Duodenal mucosa (tissue), 2 donors: ENCODE data around the gene RHOH.
A peak's percentile ranks its signal among the peaks of the same experiment; 100 is the strongest.

Experiments used
- H3K27ac ChIP-seq: one replicate; pipeline ENCODE4 v1.7.0; 2013; ENCODE audit warnings: low read depth, low read length
- H3K27me3 ChIP-seq, 2 donors: one replicate each; pipeline ENCODE4 v1.7.0; 2013; ENCODE audit warnings: low read length in 2 of 2, control low read depth in 1 of 2; ENCODE audit not compliant: insufficient read depth in 2 of 2, control insufficient read depth in 1 of 2
- H3K36me3 ChIP-seq, 2 donors: one replicate each; pipeline ENCODE4 v1.7.0; 2013; ENCODE audit warnings: low read length in 2 of 2, control low read depth in 1 of 2; ENCODE audit not compliant: insufficient read depth in 2 of 2, control insufficient read depth in 1 of 2
- H3K4me1 ChIP-seq, 2 donors: one replicate each; pipeline ENCODE4 v1.7.0; 2013; ENCODE audit warnings: low read length in 2 of 2, control low read depth in 1 of 2; ENCODE audit not compliant: insufficient read depth in 2 of 2, control insufficient read depth in 1 of 2
- H3K4me3 ChIP-seq, 2 donors: one replicate each; pipeline ENCODE4 v1.7.0; 2013; ENCODE audit warnings: low read length in 2 of 2, low read depth in 1 of 2
- H3K9ac ChIP-seq, 2 donors: one replicate each; pipeline ENCODE4 v1.7.0; 2013; ENCODE audit warnings: low read length in 2 of 2, low read depth in 1 of 2
- H3K9me3 ChIP-seq, 2 donors: one replicate each; pipeline ENCODE4 v1.7.0; 2013; ENCODE audit warnings: low read length in 2 of 2, control low read depth in 1 of 2; ENCODE audit not compliant: control insufficient read depth in 1 of 2

Gene RHOH

DNA sequence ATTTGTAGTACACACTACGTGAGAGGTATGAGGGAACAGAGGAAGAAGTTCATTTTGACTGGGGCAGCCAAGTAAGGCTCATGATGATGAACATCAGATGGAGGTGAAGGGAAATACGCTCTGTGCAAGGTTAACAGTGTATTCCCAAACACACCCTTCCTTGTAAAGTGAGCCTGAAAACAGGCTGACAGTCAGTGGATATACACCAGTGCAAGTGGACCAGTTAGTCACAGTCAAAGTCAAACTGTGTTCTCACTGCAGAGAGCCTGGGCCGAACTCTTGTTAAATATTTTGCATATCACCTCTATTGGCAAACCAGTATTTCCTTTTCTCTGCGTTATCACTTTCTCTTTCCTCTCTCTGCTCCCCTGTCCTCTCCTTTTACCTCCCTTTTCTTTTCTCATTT, 23.4 kb upstream of the RHOH start:
- H3K4me3 ChIP-seq = no peak overlapping the region
- H3K27me3 ChIP-seq = no peaks in the 10 kb centered on the region
- H3K27ac ChIP-seq = no peak overlapping the region
- H3K9me3 ChIP-seq = no peaks in the 10 kb centered on the region
- H3K9ac ChIP-seq = no peak overlapping the region
- peaks cover 0 to 4% of the 10 kb centered on the region in 2 donors for H3K4me1 ChIP-seq
- H3K36me3 ChIP-seq = no peaks in the 10 kb centered on the region

- H3K36me3 ChIP-seq = no peaks in the 10 kb centered on the region
- H3K4me1 ChIP-seq = peaks cover 0 to 4% of the 10 kb centered on the region in 2 donors
- peak overlapping the region; percentile 43 to 60 for H3K4me3 ChIP-seq
- H3K27ac ChIP-seq = no peak overlapping the region
- no peaks in the 10 kb centered on the region for H3K9me3 ChIP-seq
- H3K9ac ChIP-seq = no peak overlapping the region
- H3K27me3 ChIP-seq = no peaks in the 10 kb centered on the region
These were observed 20.2 kb upstream of the RHOH start for GRCh38 chr4:40176602-40177001.

GRCh38 chr4:40177591-40177990, 19.2 kb upstream of the RHOH start:
- Histone ChIP-seq H3K27me3 (no peaks in the 10 kb centered on the region), H3K9me3 (no peaks in the 10 kb centered on the region), H3K4me1 (peaks cover 0 to 4% of the 10 kb centered on the region in 2 donors), H3K4me3 (no peak overlapping the region), H3K27ac (no peak overlapping the region), H3K36me3 (no peaks in the 10 kb centered on the region), H3K9ac (no peak overlapping the region)

DNA sequence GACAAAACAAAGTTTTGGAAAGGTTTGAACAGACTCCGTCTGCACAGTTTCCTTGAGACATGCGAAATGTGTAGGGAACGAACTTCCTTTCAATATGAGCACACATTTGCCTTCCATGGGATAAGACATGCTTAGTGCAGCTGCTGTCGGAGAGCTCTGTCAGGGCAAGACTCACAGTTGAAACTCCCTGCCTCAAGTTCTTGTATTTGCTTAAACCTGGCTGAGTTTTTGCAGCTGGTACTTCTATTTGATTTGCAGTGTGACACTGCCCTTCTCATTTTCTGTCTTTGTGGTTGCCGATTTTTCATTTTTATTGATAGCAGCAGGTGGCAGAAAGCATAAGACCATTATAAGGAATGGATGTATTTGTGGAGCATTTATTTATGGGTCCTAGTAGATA, 18.2 kb upstream of the RHOH start:
- Histone ChIP-seq H3K36me3 (no peaks in the 10 kb centered on the region), H3K27ac (no peak overlapping the region), H3K4me1 (peaks cover 0 to 1% of the 10 kb centered on the region in 2 donors), H3K27me3 (no peaks in the 10 kb centered on the region), H3K9ac (no peak overlapping the region), H3K4me3 (no peak overlapping the region), H3K9me3 (no peaks in the 10 kb centered on the region)

- Histone ChIP-seq H3K27me3 (no peaks in the 10 kb centered on the region), H3K27ac (no peak overlapping the region), H3K36me3 (no peaks in the 10 kb centered on the region), H3K9me3 (no peaks in the 10 kb centered on the region), H3K4me3 (no peak overlapping the region), H3K4me1 (peaks cover 0 to 6% of the 10 kb centered on the region in 2 donors), H3K9ac (no peak overlapping the region)
These were observed 17.5 kb upstream of the RHOH start for GRCh38 chr4:40179360-40179759.

DNA sequence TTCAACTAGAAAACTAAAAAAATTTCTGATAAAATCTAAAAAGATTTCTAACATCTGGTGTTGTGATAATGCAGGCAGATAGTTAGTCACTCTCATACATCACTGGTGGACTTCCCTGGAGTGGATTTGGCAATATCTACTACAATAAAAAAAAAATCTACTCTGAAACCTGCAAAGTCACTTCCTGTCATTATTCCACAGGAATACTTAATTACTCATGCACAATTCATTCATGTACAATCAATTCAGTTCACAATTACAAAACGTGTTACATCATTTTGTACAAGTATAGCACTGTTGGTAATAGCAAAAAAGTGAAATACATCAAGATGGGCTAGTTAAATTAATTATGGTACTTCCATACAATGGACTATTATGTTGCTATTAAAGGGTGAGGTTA, 16.5 kb upstream of the RHOH start:
- no peak overlapping the region for H3K27ac ChIP-seq

DNA sequence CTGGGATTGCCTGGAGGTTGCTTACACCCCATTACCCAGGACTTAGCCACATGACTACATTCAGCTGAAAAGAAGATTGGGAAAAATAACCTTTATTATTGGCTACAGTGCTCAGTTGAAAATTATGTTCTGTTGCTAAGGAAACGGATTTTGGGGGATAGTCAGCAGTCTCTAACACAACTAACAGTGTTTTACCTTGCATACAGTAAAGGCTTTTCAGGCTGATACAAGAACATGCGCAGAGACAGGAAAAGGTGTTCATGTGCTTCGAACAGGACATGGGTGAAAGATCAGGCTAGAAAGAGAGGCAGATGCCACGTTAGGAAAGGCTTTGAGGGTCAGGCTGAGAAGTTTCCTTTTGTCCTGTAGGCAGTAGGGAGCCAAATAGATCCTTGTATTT, 14.8 kb upstream of the RHOH start:
- Histone ChIP-seq H3K4me3 (no peak overlapping the region), H3K27me3 (no peaks in the 10 kb centered on the region), H3K9me3 (no peaks in the 10 kb centered on the region), H3K27ac (no peak overlapping the region), H3K36me3 (no peaks in the 10 kb centered on the region), H3K4me1 (peaks cover 0 to 6% of the 10 kb centered on the region in 2 donors), H3K9ac (no peak overlapping the region)

More for the DNA sequence above, 16.5 kb upstream of the RHOH start:
- peaks cover 0 to 6% of the 10 kb centered on the region in 2 donors for H3K4me1 ChIP-seq
- no peak overlapping the region for H3K9ac ChIP-seq
- no peak overlapping the region for H3K4me3 ChIP-seq
- no peaks in the 10 kb centered on the region for H3K9me3 ChIP-seq
- no peaks in the 10 kb centered on the region for H3K27me3 ChIP-seq
- no peaks in the 10 kb centered on the region for H3K36me3 ChIP-seq

DNA sequence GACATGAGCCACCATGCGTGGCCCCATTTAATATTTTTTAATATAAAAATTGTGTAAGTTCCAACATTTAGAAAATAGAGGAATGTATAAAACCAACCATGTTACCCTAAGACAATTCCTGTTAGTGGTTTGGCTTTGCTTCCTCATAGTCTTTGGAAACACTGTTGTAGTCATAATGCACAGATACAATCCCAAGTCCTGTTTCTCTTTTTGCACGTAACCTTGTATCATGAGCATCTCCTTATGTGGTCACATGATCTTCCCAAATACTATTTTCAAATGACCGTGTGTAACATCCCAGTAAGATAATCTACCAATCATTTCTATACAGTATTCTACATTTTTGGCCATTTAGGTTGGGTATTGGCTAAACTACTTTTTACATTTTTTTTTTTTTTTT, 13.9 kb upstream of the RHOH start:
- H3K4me1 ChIP-seq = peaks cover 0 to 6% of the 10 kb centered on the region in 2 donors

GRCh38 chr4:40183615-40184411, 13.0 kb upstream of the RHOH start:
- no peak overlapping the region for H3K27ac ChIP-seq
- peaks cover 0 to 6% of the 10 kb centered on the region in 2 donors for H3K4me1 ChIP-seq

More for the DNA sequence above, 13.9 kb upstream of the RHOH start:
- Histone ChIP-seq H3K9me3 (no peaks in the 10 kb centered on the region), H3K4me3 (no peak overlapping the region), H3K27ac (no peak overlapping the region), H3K9ac (no peak overlapping the region), H3K36me3 (no peaks in the 10 kb centered on the region), H3K27me3 (no peaks in the 10 kb centered on the region)

DNA sequence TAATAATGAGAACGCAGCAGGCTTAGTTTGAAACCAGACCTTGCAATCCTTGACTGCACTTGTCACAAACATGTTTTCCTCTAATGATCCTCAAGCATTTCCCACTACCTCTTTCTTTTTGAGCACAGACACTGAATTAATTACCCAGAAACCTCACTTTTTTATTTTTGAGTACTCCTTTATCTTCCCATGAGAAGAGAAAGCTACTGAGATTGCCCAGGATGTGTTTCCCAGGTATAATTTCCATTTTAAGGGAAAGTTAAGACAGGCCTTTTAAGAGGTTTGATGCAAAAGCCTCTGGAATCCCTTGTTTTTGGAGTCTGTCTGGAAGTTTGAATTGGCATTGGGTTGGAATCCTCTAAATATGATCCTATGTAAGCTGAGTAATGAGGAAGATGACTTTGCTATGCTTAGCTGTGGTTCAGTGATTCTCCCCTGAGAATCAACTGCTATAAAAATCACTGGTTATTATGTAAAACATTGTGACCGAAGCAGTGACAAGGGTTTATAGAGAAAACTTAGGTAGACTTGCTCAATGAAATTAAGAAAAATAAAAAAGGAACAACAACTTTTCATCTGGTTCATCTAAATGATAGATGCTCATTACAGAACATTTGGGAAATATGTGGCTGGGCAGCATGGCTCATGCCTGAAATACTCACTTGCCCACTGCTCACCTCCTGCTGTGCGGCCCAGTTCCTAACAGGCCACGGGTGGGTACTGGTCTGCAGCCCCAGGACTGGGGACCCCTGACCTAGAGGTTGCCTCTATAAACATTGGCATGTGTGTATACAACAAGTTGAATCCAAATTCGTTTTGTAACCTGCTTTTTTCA, 10.8 kb upstream of the RHOH start:
- H3K9ac ChIP-seq = no peak overlapping the region
- H3K27me3 ChIP-seq = no peaks in the 10 kb centered on the region
- no peaks in the 10 kb centered on the region for H3K36me3 ChIP-seq
- no peak overlapping the region for H3K4me3 ChIP-seq
- H3K9me3 ChIP-seq = no peaks in the 10 kb centered on the region
- no peak overlapping the region for H3K27ac ChIP-seq
- H3K4me1 ChIP-seq = peaks cover 8% of the 10 kb centered on the region in 2 donors

More at GRCh38 chr4:40183615-40184411, 13.0 kb upstream of the RHOH start:
- no peak overlapping the region for H3K9ac ChIP-seq
- no peaks in the 10 kb centered on the region for H3K36me3 ChIP-seq
- no peak overlapping the region for H3K4me3 ChIP-seq
- H3K9me3 ChIP-seq = no peaks in the 10 kb centered on the region
- no peaks in the 10 kb centered on the region for H3K27me3 ChIP-seq
